Fibroblast of lung (primary cell): Measurements from ENCODE around the gene DNAL1.

Source experiments
- EZH2 ChIP-seq: IDR thresholded peaks from 2 replicates; pipeline ENCODE4 v1.5.1; 2012; ENCODE audit warnings: low read length, control low read depth, mild to moderate bottlenecking; ENCODE audit errors: missing control alignments
- TF ChIP-seq, protein P1 (sequence below), 2 donors: IDR thresholded peaks in 1 of 2; conservative IDR thresholded peaks in 1 of 2; 1 replicate in 1 of 2; 2 replicates in 1 of 2; pipeline ENCODE4 v1.5.1; 2011 to 2012; ENCODE audit warnings: low read length in 2 of 2, control low read depth in 1 of 2, inconsistent platforms in 1 of 2, low read depth in 1 of 2, mild to moderate bottlenecking in 1 of 2

DNA sequence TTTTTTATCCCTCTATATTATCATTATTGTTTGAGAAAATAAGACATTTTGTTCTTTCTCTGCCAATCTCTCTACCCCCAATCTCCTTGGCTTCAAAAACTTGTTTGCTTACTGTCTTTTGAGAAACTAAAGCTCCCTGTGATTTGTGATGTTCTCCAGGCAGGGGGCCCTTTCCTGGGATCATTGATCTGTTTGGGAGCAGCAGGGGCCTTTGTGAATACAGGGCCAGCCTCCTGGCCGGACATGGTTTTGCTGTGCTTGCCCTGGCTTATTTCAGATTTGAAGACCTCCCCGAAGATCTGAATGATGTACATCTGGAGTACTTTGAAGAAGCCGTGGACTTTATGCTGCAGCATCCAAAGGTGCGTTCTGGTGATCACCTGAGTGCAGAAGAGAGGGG lies 28.0 kb upstream of the DNAL1 start:
- TF ChIP-seq, protein P1, sequence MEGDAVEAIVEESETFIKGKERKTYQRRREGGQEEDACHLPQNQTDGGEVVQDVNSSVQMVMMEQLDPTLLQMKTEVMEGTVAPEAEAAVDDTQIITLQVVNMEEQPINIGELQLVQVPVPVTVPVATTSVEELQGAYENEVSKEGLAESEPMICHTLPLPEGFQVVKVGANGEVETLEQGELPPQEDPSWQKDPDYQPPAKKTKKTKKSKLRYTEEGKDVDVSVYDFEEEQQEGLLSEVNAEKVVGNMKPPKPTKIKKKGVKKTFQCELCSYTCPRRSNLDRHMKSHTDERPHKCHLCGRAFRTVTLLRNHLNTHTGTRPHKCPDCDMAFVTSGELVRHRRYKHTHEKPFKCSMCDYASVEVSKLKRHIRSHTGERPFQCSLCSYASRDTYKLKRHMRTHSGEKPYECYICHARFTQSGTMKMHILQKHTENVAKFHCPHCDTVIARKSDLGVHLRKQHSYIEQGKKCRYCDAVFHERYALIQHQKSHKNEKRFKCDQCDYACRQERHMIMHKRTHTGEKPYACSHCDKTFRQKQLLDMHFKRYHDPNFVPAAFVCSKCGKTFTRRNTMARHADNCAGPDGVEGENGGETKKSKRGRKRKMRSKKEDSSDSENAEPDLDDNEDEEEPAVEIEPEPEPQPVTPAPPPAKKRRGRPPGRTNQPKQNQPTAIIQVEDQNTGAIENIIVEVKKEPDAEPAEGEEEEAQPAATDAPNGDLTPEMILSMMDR (conservative IDR thresholded peaks at IDR 0.05 in 1 of 2, IDR thresholded peaks at IDR 0.05 in 1 of 2; ENCODE audit: low read depth in 1 of 2, low read length in 2 of 2): no peak
- no peak for TF ChIP-seq EZH2
